ENCODE results near the gene RPIA. TPM values are rescaled to one million over a fixed set of nuclear protein-coding genes. Genes with fewer than 3 reads are reported as not detected.

The RPIA gene
- total and polyA plus RNA-seq, 2 of the 4 experiments (the other 2 are of a cell fraction), result 4.1 to 8.6 TPM

DNA sequence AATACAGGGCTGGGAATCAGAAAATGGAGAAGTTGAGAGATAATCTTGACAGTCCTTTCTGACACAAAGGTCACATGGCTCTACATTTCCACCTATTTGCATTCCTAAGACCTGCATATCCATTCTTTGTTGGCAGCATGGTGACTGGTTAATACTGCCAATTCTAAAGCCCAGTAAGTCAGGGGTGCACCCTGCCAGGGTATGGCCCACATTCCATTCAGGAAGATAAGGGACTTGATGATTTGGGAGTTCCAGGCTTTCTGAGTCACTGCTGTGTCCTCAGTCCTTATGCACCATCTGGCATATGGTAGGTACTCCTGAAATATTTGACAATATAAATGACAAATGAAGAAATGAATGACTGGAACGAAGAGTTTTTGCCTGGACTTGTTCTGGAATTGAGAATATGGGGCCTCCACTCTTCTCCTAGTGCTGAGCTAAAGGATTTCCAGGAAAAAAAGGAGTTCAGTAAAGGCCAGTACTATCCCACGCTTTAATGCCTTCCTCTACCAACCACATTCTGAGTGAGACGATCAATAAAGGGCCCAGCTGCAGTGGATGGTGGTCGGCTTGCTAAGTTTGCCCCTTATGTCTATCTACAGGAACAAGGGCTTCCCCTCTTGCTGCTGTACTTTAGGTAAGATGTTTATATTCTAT lies 32.5 kb upstream of the RPIA start:
- BruUV-seq (replicated peaks), result no TSS peak
- Histone ChIP-seq H2AK9ac (replicated peaks; ENCODE audit: low read depth, low read length, poor library complexity) (peak overlapping the region; percentile 82), H3K36me3 (ENCODE audit: control insufficient read depth, insufficient read depth, low read length) (no peaks in the 10 kb centered on the region), H2BK20ac (ENCODE audit: low read depth, low read length) (peak overlapping the region; percentile 8; the same call in 1 of the 2 replicates), H2BK15ac (ENCODE audit: low read depth, low read length) (peak overlapping the region; percentile 8; the same call in 1 of the 3 replicates), H3K27me3 (ENCODE audit: control insufficient read depth, insufficient read depth, low read length) (no peaks in the 10 kb centered on the region), H3K9ac (ENCODE audit: low read depth, low read length) (peak overlapping the region; percentile 43), H3K4me3 (ENCODE audit: insufficient read depth, low read depth, low read length) (peak overlapping the region; percentile 2; the same call in 1 of the 2 replicates), H2BK5ac (ENCODE audit: low read depth, low read length, poor library complexity, severe bottlenecking) (peak overlapping the region; percentile 68), H2AK5ac (ENCODE audit: low read depth, low read length) (no peak overlapping the region; the same call in 1 of the 2 replicates), H2BK120ac (ENCODE audit: low read depth, low read length) (peak overlapping the region; percentile 66), H4K5ac (ENCODE audit: low read depth, low read length) (peak overlapping the region; percentile 95), H3K14ac (replicated peaks; ENCODE audit: low read depth, low read length) (peak overlapping the region; percentile 65; the same call in 1 of the 2 replicates), H3K9me1 (ENCODE audit: insufficient read depth, low read length) (no peaks in the 10 kb centered on the region; the same call in 1 of the 2 replicates), H4K91ac (ENCODE audit: insufficient read depth, low read depth, low read length) (peak overlapping the region; percentile 50), H3K9me3 (ENCODE audit: control insufficient read depth, insufficient read depth, low read length) (no peaks in the 10 kb centered on the region), H3K23ac (ENCODE audit: low read depth, low read length) (peak overlapping the region; percentile 41), H3K79me1 (ENCODE audit: low read depth in 1 of 2, low read length in 2 of 2) (no peaks in the 10 kb centered on the region), H4K20me1 (ENCODE audit: insufficient read depth, low read length) (no peaks in the 10 kb centered on the region), H3K27ac (ENCODE audit: insufficient read depth, low read length) (peak overlapping the region; percentile 95), H3K4me2 (ENCODE audit: low read depth, low read length) (peak overlapping the region; percentile 82), H3K4ac (ENCODE audit: low read depth, low read length) (peak overlapping the region; percentile 68), H4K8ac (ENCODE audit: low read depth in 2 of 2, low read length in 2 of 2) (peak overlapping the region; percentile 63 to 79; a peak in 3 of 4 replicates), H3K4me1 (ENCODE audit: control insufficient read depth, insufficient read depth, low read length) (peaks cover 12% of the 10 kb centered on the region), H2AFZ (replicated peaks; ENCODE audit: low read length, poor library complexity) (peak overlapping the region; percentile 77), H3K56ac (ENCODE audit: extremely low read depth, insufficient read depth, low read length) (no peak overlapping the region), H3K18ac (ENCODE audit: low read depth, low read length) (peak overlapping the region; percentile 80)
- intact Hi-C loops (cut with micrococcal nuclease), result loop anchor here (2.0 to 5.0 kb wide), 2 partner anchors 32 to 57 kb away; partner anchors contain the start of gene EIF2AK3
- ChIA-PET CTCF (interaction anchor here (0.5 to 1.9 kb wide), 6 partner anchors 11 to 78 kb away, joined by 3 to 8 read pairs (median 4); no protein-coding TSS in a partner anchor), POLR2A (ENCODE audit: unreplicated experiment) (no interaction called here)
- ATAC-seq (ENCODE audit: low read depth) (peak; percentile 16; the same call in 1 of the 2 replicates), DNase-seq (peak; percentile 5)
- in situ Hi-C loops (cut with MboI; ENCODE audit: low sequenced_read_pairs), result loop anchor here (25.0 kb wide), 2 partner anchors 472 to 597 kb away; partner anchors contain the start of genes KRCC1 and SMYD1
- no CpG with 5 or more reads among the region's 4 CpGs for WGBS, 2 experiments (ENCODE audit: extremely low coverage in 2 of 2, insufficient read length in 1 of 2)
- dilution Hi-C loops (cut with HindIII; ENCODE audit: low sequenced_read_pairs, unreplicated experiment), result no loop called here
- TF ChIP-seq CHD1 (IDR thresholded peaks at IDR 0.05; ENCODE audit: low read depth, low read length) (no peak), MAZ (IDR thresholded peaks at IDR 0.05; ENCODE audit: borderline replicate concordance, low read depth, low read length) (no peak), SMC3 (IDR thresholded peaks at IDR 0.05; ENCODE audit: low read depth, low read length) (no peak), FOS (IDR thresholded peaks at IDR 0.05; ENCODE audit: low read depth, low read length) (no peak), RCOR1 (IDR thresholded peaks at IDR 0.05; ENCODE audit: insufficient replicate concordance, low read length) (no peak), MXI1 (IDR thresholded peaks at IDR 0.05; ENCODE audit: borderline replicate concordance, low read depth, low read length) (no peak), CEBPB (IDR thresholded peaks at IDR 0.05; ENCODE audit: low read depth, low read length) (no peak), NFE2L2 (IDR thresholded peaks at IDR 0.05; ENCODE audit: low read depth, low read length) (no peak), POLR2A (IDR thresholded peaks at IDR 0.05; ENCODE audit: low read depth, low read length) (no peak), MAFK (IDR thresholded peaks at IDR 0.05; ENCODE audit: low read depth, low read length) (no peak), BHLHE40 (IDR thresholded peaks at IDR 0.05; ENCODE audit: low read depth, low read length) (no peak)
- TF ChIP-seq, protein P1, sequence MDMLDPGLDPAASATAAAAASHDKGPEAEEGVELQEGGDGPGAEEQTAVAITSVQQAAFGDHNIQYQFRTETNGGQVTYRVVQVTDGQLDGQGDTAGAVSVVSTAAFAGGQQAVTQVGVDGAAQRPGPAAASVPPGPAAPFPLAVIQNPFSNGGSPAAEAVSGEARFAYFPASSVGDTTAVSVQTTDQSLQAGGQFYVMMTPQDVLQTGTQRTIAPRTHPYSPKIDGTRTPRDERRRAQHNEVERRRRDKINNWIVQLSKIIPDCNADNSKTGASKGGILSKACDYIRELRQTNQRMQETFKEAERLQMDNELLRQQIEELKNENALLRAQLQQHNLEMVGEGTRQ (IDR thresholded peaks at IDR 0.05; ENCODE audit: low read depth, low read length), result no peak
- TF ChIP-seq, protein P2, sequence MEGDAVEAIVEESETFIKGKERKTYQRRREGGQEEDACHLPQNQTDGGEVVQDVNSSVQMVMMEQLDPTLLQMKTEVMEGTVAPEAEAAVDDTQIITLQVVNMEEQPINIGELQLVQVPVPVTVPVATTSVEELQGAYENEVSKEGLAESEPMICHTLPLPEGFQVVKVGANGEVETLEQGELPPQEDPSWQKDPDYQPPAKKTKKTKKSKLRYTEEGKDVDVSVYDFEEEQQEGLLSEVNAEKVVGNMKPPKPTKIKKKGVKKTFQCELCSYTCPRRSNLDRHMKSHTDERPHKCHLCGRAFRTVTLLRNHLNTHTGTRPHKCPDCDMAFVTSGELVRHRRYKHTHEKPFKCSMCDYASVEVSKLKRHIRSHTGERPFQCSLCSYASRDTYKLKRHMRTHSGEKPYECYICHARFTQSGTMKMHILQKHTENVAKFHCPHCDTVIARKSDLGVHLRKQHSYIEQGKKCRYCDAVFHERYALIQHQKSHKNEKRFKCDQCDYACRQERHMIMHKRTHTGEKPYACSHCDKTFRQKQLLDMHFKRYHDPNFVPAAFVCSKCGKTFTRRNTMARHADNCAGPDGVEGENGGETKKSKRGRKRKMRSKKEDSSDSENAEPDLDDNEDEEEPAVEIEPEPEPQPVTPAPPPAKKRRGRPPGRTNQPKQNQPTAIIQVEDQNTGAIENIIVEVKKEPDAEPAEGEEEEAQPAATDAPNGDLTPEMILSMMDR (conservative IDR thresholded peaks at IDR 0.05; ENCODE audit: low read depth, low read length), result no peak
- TF ChIP-seq, protein P3, sequence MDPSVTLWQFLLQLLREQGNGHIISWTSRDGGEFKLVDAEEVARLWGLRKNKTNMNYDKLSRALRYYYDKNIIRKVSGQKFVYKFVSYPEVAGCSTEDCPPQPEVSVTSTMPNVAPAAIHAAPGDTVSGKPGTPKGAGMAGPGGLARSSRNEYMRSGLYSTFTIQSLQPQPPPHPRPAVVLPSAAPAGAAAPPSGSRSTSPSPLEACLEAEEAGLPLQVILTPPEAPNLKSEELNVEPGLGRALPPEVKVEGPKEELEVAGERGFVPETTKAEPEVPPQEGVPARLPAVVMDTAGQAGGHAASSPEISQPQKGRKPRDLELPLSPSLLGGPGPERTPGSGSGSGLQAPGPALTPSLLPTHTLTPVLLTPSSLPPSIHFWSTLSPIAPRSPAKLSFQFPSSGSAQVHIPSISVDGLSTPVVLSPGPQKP (IDR thresholded peaks at IDR 0.05; ENCODE audit: borderline replicate concordance, low read depth, low read length), result no peak
